Measurements from ENCODE around the gene RPA3. TPM values are rescaled to one million over a fixed set of nuclear protein-coding genes. Genes with fewer than 3 reads are reported as not detected.
"Not testable (repeated sequence)": the region's sequence is repeated elsewhere in the genome, so short reads cannot be mapped to it uniquely, and the experiment has no call there.

The RPA3 gene
- total RNA-seq, 1 experiment from 2014 or later = 53.7 TPM

- in situ Hi-C loops (cut with HindIII; ENCODE audit: low pct_unique_long_range_greater_than_20kb, low sequenced_read_pairs) = no loop called here
- DNase-seq (ENCODE audit: low read depth, low spot score) = no peak
These were observed 42.7 kb downstream of the RPA3 start for GRCh38 chr7:7675686-7676085.

- in situ Hi-C loops (cut with HindIII; ENCODE audit: low pct_unique_long_range_greater_than_20kb, low sequenced_read_pairs) = no loop called here
These were observed 45.2 kb downstream of the RPA3 start for GRCh38 chr7:7673240-7673550.

GRCh38 chr7:7672545-7673239 lies 45.7 kb downstream of the RPA3 start:
- in situ Hi-C loops (cut with HindIII; ENCODE audit: low pct_unique_long_range_greater_than_20kb, low sequenced_read_pairs) = no loop called here
- no peak for DNase-seq (ENCODE audit: low read depth, low spot score)

More at GRCh38 chr7:7673240-7673550, 45.2 kb downstream of the RPA3 start:
- no peak for DNase-seq (ENCODE audit: low read depth, low spot score)

GRCh38 chr7:7671361-7671760 lies 47.0 kb downstream of the RPA3 start:
- in situ Hi-C loops (cut with HindIII; ENCODE audit: low pct_unique_long_range_greater_than_20kb, low sequenced_read_pairs) = no loop called here
- no peak for DNase-seq (ENCODE audit: low read depth, low spot score)

- DNase-seq (ENCODE audit: low read depth, low spot score) = no peak
- in situ Hi-C loops (cut with HindIII; ENCODE audit: low pct_unique_long_range_greater_than_20kb, low sequenced_read_pairs) = no loop called here
These were observed 47.9 kb downstream of the RPA3 start for GRCh38 chr7:7670490-7670889.

- DNase-seq (ENCODE audit: low read depth, low spot score) = no peak
- in situ Hi-C loops (cut with HindIII; ENCODE audit: low pct_unique_long_range_greater_than_20kb, low sequenced_read_pairs) = no loop called here
These were observed 49.7 kb downstream of the RPA3 start for GRCh38 chr7:7668706-7669105.

- in situ Hi-C loops (cut with HindIII; ENCODE audit: low pct_unique_long_range_greater_than_20kb, low sequenced_read_pairs) = no loop called here
- no peak for DNase-seq (ENCODE audit: low read depth, low spot score)
These were observed 51.2 kb downstream of the RPA3 start for GRCh38 chr7:7667187-7667586.

- DNase-seq (ENCODE audit: low read depth, low spot score) = no peak
- in situ Hi-C loops (cut with HindIII; ENCODE audit: low pct_unique_long_range_greater_than_20kb, low sequenced_read_pairs) = no loop called here
These were observed 53.4 kb downstream of the RPA3 start for GRCh38 chr7:7665031-7665430.

GRCh38 chr7:7664291-7664690 lies 54.1 kb downstream of the RPA3 start:
- in situ Hi-C loops (cut with HindIII; ENCODE audit: low pct_unique_long_range_greater_than_20kb, low sequenced_read_pairs) = no loop called here
- no peak for DNase-seq (ENCODE audit: low read depth, low spot score)

- in situ Hi-C loops (cut with HindIII; ENCODE audit: low pct_unique_long_range_greater_than_20kb, low sequenced_read_pairs) = no loop called here
- DNase-seq (ENCODE audit: low read depth, low spot score) = peak; percentile 58
These were observed 55.9 kb downstream of the RPA3 start for GRCh38 chr7:7662527-7662926.

GRCh38 chr7:7656459-7656858 lies 61.9 kb downstream of the RPA3 start:
- in situ Hi-C loops (cut with HindIII; ENCODE audit: low pct_unique_long_range_greater_than_20kb, low sequenced_read_pairs); DNase-seq (ENCODE audit: low read depth, low spot score): not testable (repeated sequence)

GRCh38 chr7:7654964-7655715 lies 63.3 kb downstream of the RPA3 start:
- no peak for DNase-seq (ENCODE audit: low read depth, low spot score)

GRCh38 chr7:7653593-7654187 lies 64.7 kb downstream of the RPA3 start:
- in situ Hi-C loops (cut with HindIII; ENCODE audit: low pct_unique_long_range_greater_than_20kb, low sequenced_read_pairs) = no loop called here
- DNase-seq (ENCODE audit: low read depth, low spot score) = peak; percentile 71

More at GRCh38 chr7:7654964-7655715, 63.3 kb downstream of the RPA3 start:
- in situ Hi-C loops (cut with HindIII; ENCODE audit: low pct_unique_long_range_greater_than_20kb, low sequenced_read_pairs) = no loop called here

- no peak for DNase-seq (ENCODE audit: low read depth, low spot score)
These were observed 65.4 kb downstream of the RPA3 start for GRCh38 chr7:7652798-7653540.

GRCh38 chr7:7651479-7651878 lies 66.9 kb downstream of the RPA3 start:
- in situ Hi-C loops (cut with HindIII; ENCODE audit: low pct_unique_long_range_greater_than_20kb, low sequenced_read_pairs) = no loop called here
- no peak for DNase-seq (ENCODE audit: low read depth, low spot score)

More at GRCh38 chr7:7652798-7653540, 65.4 kb downstream of the RPA3 start:
- in situ Hi-C loops (cut with HindIII; ENCODE audit: low pct_unique_long_range_greater_than_20kb, low sequenced_read_pairs) = no loop called here

GRCh38 chr7:7650682-7651206 lies 67.7 kb downstream of the RPA3 start:
- in situ Hi-C loops (cut with HindIII; ENCODE audit: low pct_unique_long_range_greater_than_20kb, low sequenced_read_pairs) = no loop called here
- no peak for DNase-seq (ENCODE audit: low read depth, low spot score)

GRCh38 chr7:7647495-7648036 lies 70.8 kb downstream of the RPA3 start:
- in situ Hi-C loops (cut with HindIII; ENCODE audit: low pct_unique_long_range_greater_than_20kb, low sequenced_read_pairs) = no loop called here

GRCh38 chr7:7642081-7642480 lies 76.3 kb downstream of the RPA3 start:
- DNase-seq (ENCODE audit: low read depth, low spot score) = no peak
- in situ Hi-C loops (cut with HindIII; ENCODE audit: low pct_unique_long_range_greater_than_20kb, low sequenced_read_pairs) = no loop called here

More at GRCh38 chr7:7647495-7648036, 70.8 kb downstream of the RPA3 start:
- no peak for DNase-seq (ENCODE audit: low read depth, low spot score)

All from SK-MEL-5 (cell line).